Osteocyte (in vitro differentiated cells): ENCODE measurements around the gene INHBA. TPM values are rescaled to one million over a fixed set of nuclear protein-coding genes. Genes with fewer than 3 reads are reported as not detected.
A peak's percentile ranks its signal among the peaks of the same experiment; 100 is the strongest.

Source experiments
- DNase-seq: peaks from one replicate; pipeline ENCODE4 v3.0.0; 2021; ENCODE audit warnings: mixed read lengths; ENCODE audit not compliant: unreplicated experiment; ENCODE audit errors: extremely low spot score
- H3K27ac Mint-ChIP-seq: one replicate; pipeline ENCODE4 v1.8.0; 2021; ENCODE audit warnings: mild to moderate bottlenecking, mixed read lengths; ENCODE audit not compliant: unreplicated experiment
- H3K27me3 Mint-ChIP-seq: one replicate; pipeline ENCODE4 v1.8.0; 2021; ENCODE audit warnings: mixed read lengths; ENCODE audit not compliant: unreplicated experiment
- H3K36me3 Mint-ChIP-seq: one replicate; pipeline ENCODE4 v1.8.0; 2021; ENCODE audit warnings: mixed read lengths; ENCODE audit not compliant: unreplicated experiment
- H3K4me1 Mint-ChIP-seq: one replicate; pipeline ENCODE4 v1.8.0; 2021; ENCODE audit warnings: mixed read lengths; ENCODE audit not compliant: unreplicated experiment
- H3K4me3 Mint-ChIP-seq: one replicate; pipeline ENCODE4 v1.8.0; 2021; ENCODE audit warnings: mild to moderate bottlenecking, moderate library complexity, mixed read lengths; ENCODE audit not compliant: unreplicated experiment
- H3K9me3 Mint-ChIP-seq: one replicate; pipeline ENCODE4 v1.8.0; 2021; ENCODE audit warnings: mixed read lengths; ENCODE audit not compliant: unreplicated experiment
- total RNA-seq: library from RNA; stranded (reverse); gene quantifications from 2 replicates; pipeline ENCODE4 v1.2.1, GENCODE V29; 2021
- TF ChIP-seq, protein P1 (sequence below): fragments of 200-600 bp; sonication (generic); IDR thresholded peaks from 2 replicates; pipeline ENCODE4 v1.5.0; 2021; ENCODE audit warnings: antibody characterized with exemption, mild to moderate bottlenecking, moderate library complexity

INHBA gene
- total RNA-seq, 1 donor from 2014 or later, result 198 TPM

DNA sequence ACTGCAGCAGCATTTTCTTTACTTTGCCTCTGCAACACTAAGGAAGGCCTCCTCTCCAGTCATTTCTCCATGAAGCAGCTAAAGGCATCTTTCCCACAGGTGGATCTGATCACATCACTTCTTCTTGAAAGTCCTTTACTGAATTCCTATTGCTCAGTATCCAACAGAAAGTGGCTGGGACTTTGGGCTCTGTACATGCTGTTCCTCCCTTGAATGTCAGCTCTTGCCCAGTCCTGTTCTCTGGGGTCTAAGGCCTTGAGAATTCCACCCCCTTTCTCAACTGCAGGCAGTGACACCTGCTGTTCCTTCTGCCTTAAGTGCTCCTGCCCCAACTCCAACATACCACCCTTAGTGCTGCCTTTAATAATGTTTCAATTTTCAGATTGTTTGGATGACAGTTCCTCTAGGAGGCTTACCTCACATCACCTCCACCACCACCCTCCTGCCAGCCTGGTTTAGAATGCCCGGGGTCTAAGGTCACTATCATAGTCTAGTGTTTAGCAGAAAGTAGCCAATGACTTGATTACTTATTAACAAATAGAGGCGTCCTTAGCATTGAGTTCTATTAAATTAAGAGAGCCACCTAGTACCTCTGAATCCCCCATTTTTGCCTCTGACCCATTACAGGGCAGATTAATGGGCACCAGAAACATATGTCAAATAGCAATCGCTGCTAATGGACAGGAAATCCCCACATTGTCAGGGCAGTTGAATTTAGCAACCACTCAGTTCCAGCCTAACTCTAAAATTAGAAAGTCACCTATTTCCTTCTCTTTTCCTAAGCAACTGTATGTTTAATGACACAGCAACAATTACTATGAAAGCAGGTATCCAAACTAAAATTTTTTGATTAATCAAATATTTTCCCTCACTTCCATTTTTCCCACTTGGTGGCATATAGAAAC is 11.4 kb downstream of the INHBA start:
- no peaks in the 10 kb centered on the region for H3K9me3 Mint-ChIP-seq
- peak overlapping the region; percentile 21 for H3K27ac Mint-ChIP-seq
- DNase-seq, result no peak
- peaks cover 80% of the 10 kb centered on the region for H3K36me3 Mint-ChIP-seq
- H3K4me3 Mint-ChIP-seq, result no peak overlapping the region
- TF ChIP-seq, protein P1, sequence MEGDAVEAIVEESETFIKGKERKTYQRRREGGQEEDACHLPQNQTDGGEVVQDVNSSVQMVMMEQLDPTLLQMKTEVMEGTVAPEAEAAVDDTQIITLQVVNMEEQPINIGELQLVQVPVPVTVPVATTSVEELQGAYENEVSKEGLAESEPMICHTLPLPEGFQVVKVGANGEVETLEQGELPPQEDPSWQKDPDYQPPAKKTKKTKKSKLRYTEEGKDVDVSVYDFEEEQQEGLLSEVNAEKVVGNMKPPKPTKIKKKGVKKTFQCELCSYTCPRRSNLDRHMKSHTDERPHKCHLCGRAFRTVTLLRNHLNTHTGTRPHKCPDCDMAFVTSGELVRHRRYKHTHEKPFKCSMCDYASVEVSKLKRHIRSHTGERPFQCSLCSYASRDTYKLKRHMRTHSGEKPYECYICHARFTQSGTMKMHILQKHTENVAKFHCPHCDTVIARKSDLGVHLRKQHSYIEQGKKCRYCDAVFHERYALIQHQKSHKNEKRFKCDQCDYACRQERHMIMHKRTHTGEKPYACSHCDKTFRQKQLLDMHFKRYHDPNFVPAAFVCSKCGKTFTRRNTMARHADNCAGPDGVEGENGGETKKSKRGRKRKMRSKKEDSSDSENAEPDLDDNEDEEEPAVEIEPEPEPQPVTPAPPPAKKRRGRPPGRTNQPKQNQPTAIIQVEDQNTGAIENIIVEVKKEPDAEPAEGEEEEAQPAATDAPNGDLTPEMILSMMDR, result no peak
- H3K4me1 Mint-ChIP-seq, result peaks cover 84% of the 10 kb centered on the region
- no peaks in the 10 kb centered on the region for H3K27me3 Mint-ChIP-seq

DNA sequence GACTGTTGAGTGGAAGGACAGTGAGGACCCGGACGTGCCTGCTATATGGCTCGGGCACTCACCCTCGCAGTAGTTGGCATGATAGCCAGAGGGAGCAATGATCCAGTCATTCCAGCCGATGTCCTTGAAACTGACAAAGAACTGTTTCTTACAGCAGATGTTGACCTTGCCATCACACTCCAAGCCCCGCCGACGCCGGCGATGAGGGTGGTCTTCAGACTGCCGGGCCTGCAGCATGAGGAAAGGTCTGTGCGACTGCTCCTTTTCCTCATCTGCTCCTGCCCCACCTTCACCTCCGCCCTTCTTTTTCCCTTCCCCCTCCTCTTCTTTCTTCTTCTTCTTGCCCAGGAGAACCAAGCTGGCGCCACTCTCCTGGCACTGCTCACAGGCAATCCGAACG is 13.1 kb downstream of the INHBA start:
- Mint-ChIP-seq H3K4me1 (peaks cover 78% of the 10 kb centered on the region), H3K27ac (peak overlapping the region; percentile 48), H3K36me3 (peaks cover 73% of the 10 kb centered on the region)

DNA sequence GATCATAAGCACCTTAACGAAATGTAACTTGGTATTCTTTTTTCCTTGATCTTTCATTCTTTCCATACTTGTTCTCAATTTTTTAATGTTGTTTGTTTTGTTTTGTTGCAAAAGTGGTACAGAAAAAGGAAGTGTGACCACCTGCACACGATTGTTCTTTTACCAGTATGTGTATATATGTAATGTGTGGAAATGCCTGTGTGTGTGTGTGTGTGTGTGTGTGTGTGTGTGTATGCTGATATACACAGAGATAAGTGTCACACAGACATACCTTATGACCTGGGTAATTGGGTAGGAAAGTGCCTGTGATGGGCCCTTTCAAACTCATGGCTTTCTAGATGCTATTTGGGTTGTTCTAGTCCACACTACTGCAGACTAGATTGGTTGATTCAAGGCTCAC is 14.0 kb downstream of the INHBA start:
- H3K9me3 Mint-ChIP-seq, result no peaks in the 10 kb centered on the region
- H3K36me3 Mint-ChIP-seq, result peaks cover 65% of the 10 kb centered on the region
- no peak overlapping the region for H3K27ac Mint-ChIP-seq
- TF ChIP-seq, protein P1, result no peak
- DNase-seq, result no peak
- no peak overlapping the region for H3K4me3 Mint-ChIP-seq
- H3K27me3 Mint-ChIP-seq, result no peaks in the 10 kb centered on the region
- peaks cover 69% of the 10 kb centered on the region for H3K4me1 Mint-ChIP-seq

More for the DNA sequence above, 13.1 kb downstream of the INHBA start:
- DNase-seq, result no peak
- H3K27me3 Mint-ChIP-seq, result no peaks in the 10 kb centered on the region
- no peaks in the 10 kb centered on the region for H3K9me3 Mint-ChIP-seq
- no peak overlapping the region for H3K4me3 Mint-ChIP-seq
- TF ChIP-seq, protein P1, result no peak

DNA sequence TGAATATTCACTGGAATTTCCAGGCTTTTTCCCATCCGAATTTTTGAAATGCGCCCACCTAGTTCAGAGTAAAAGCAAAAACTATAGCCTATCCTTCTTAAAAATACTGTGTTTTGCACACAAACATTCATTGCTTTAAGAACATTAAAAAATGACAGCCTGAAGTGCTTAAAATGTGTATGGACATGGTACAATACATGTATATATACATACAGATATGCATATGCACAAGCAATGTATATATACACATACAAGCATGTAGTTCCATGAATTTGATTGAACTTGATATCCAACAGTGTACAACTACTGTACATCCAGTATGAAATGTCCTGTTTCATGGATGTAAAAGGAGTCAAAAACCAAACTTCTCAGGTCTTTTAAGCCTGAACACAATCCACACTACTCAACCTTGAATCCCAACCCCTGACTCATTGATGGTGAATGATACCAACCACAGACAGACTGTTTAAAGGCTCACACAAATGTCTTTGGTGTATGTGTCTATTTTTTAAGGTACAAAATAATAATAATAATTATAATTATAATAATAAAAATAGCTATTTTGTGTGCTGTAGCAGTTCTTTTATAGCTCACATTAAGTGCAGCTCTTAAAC is 14.8 kb downstream of the INHBA start:
- Mint-ChIP-seq H3K9me3 (no peaks in the 10 kb centered on the region), H3K4me3 (no peak overlapping the region), H3K27ac (peak overlapping the region; percentile 73), H3K27me3 (no peaks in the 10 kb centered on the region), H3K36me3 (peaks cover 57% of the 10 kb centered on the region), H3K4me1 (peaks cover 61% of the 10 kb centered on the region)
- TF ChIP-seq, protein P1, result no peak
- DNase-seq, result no peak

DNA sequence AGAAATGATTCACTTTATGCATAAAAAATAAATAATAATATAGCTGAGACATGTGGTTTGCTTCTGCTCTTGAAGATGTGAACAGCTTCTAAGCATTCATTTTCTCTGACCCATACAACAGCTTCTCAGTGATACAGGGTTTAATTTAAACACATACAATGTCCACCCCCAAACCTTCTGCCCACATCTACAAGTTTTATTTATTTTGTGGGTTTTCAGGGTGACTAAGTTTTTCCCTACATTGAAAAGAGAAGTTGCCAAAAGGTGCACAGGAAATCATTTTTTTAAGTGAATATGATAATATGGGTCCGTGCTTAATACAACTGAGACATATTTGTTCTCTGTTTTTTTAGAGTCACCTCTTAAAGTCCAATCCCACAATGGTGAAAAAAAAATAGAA is 17.2 kb downstream of the INHBA start:
- no peak for DNase-seq
- TF ChIP-seq, protein P1, result no peak
- peak overlapping the region; percentile 27 for H3K27ac Mint-ChIP-seq
- H3K4me1 Mint-ChIP-seq, result peaks cover 38% of the 10 kb centered on the region
- no peaks in the 10 kb centered on the region for H3K27me3 Mint-ChIP-seq
- H3K36me3 Mint-ChIP-seq, result peaks cover 35% of the 10 kb centered on the region
- no peaks in the 10 kb centered on the region for H3K9me3 Mint-ChIP-seq
- H3K4me3 Mint-ChIP-seq, result no peak overlapping the region
